Measurements from ENCODE around the gene TLE7. TPM values are rescaled to one million over a fixed set of nuclear protein-coding genes. Genes with fewer than 3 reads are reported as not detected.

The TLE7 gene
- polyA plus RNA-seq, 1 of the 3 experiments (the other 2 are of a cell fraction), result not detected

DNA sequence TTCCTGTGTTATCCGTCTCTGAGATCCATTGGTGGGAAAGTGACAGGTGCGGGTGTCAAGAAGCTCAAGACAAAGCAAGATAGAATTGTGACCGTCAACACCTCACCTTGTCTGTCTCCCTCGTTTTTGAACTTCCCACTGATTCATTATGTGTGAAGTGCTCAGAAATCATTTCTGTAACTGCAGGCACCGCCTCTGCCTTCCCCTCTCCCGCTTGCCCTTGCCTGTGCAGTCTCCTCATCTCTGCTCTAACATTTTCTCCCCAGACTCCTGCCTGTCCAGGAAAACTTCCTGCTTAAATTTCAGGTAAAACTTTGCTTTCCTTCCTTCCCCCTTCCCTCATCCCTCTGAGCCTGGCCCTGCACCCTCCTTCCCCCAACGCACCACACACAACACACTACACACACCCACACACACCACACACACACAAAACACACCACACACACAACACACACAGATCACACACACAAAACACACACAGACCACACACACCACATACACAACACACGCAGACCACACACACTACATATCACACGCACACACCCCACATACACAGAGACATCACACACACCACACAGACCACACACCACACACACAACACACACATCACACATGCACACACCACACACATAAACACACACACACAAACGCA lies 57.7 kb downstream of the TLE7 start:
- H4K20me1 ChIP-seq (ENCODE audit: insufficient read depth), result no peaks in the 10 kb centered on the region
- H3K4me3 ChIP-seq (ENCODE audit: low read depth in 2 of 2, low read length in 1 of 2), result no peak overlapping the region
- no peaks in the 10 kb centered on the region for H3K79me2 ChIP-seq (ENCODE audit: insufficient read depth)
- no peak overlapping the region for H3K4me2 ChIP-seq
- no peak for TF ChIP-seq TCF12 (IDR thresholded peaks at IDR 0.05)
- TF ChIP-seq, protein P1, sequence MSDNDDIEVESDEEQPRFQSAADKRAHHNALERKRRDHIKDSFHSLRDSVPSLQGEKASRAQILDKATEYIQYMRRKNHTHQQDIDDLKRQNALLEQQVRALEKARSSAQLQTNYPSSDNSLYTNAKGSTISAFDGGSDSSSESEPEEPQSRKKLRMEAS (IDR thresholded peaks at IDR 0.05; ENCODE audit: low read depth), result no peak
- TF ChIP-seq EP300 (IDR thresholded peaks at IDR 0.05; ENCODE audit: borderline replicate concordance in 1 of 2, low read depth in 1 of 2, low read length in 1 of 2), result no peak
- TF ChIP-seq, protein P2, sequence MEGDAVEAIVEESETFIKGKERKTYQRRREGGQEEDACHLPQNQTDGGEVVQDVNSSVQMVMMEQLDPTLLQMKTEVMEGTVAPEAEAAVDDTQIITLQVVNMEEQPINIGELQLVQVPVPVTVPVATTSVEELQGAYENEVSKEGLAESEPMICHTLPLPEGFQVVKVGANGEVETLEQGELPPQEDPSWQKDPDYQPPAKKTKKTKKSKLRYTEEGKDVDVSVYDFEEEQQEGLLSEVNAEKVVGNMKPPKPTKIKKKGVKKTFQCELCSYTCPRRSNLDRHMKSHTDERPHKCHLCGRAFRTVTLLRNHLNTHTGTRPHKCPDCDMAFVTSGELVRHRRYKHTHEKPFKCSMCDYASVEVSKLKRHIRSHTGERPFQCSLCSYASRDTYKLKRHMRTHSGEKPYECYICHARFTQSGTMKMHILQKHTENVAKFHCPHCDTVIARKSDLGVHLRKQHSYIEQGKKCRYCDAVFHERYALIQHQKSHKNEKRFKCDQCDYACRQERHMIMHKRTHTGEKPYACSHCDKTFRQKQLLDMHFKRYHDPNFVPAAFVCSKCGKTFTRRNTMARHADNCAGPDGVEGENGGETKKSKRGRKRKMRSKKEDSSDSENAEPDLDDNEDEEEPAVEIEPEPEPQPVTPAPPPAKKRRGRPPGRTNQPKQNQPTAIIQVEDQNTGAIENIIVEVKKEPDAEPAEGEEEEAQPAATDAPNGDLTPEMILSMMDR (IDR thresholded peaks at IDR 0.05), result no peak
- TF ChIP-seq NRF1 (IDR thresholded peaks at IDR 0.05; ENCODE audit: low read depth, low read length), result no peak
- no peak for TF ChIP-seq FOXJ3 (CRISPR knock-in tag; IDR thresholded peaks at IDR 0.05)
- no peak for TF ChIP-seq SIN3A (IDR thresholded peaks at IDR 0.05; ENCODE audit: borderline replicate concordance, low read depth, low read length)
- no peak for TF ChIP-seq FOSL2 (IDR thresholded peaks at IDR 0.05; ENCODE audit: borderline replicate concordance, low read depth)
- TF ChIP-seq POLR2AphosphoS5 (IDR thresholded peaks at IDR 0.05; ENCODE audit: low read depth, low read length), result no peak
- no peak for TF ChIP-seq YY1 (IDR thresholded peaks at IDR 0.05; ENCODE audit: low read depth)
- TF ChIP-seq, protein P3, sequence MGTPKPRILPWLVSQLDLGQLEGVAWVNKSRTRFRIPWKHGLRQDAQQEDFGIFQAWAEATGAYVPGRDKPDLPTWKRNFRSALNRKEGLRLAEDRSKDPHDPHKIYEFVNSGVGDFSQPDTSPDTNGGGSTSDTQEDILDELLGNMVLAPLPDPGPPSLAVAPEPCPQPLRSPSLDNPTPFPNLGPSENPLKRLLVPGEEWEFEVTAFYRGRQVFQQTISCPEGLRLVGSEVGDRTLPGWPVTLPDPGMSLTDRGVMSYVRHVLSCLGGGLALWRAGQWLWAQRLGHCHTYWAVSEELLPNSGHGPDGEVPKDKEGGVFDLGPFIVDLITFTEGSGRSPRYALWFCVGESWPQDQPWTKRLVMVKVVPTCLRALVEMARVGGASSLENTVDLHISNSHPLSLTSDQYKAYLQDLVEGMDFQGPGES (IDR thresholded peaks at IDR 0.05; ENCODE audit: low read depth, low read length), result no peak
- TF ChIP-seq MEF2A (IDR thresholded peaks at IDR 0.05; ENCODE audit: borderline replicate concordance, low read depth), result no peak
- no peak for TF ChIP-seq FOXM1 (IDR thresholded peaks at IDR 0.05; ENCODE audit: low read depth)
- H3K27me3 ChIP-seq (ENCODE audit: insufficient read depth), result peaks cover 8% of the 10 kb centered on the region; the same call in 1 of the 2 replicates
- WGBS (ENCODE audit: low lambda C conversion rate), result 59% methylated on average over 9 of the region's 10 CpGs
- H3K9me3 ChIP-seq, result no peaks in the 10 kb centered on the region
- ChIA-PET POLR2A (no interaction called here), CTCF (interaction anchor here (1.8 to 2.7 kb wide), 2 partner anchors 29 to 73 kb away, joined by 5 to 7 read pairs; no protein-coding TSS in a partner anchor)
- H3K4me1 ChIP-seq (ENCODE audit: control insufficient read depth in 1 of 2, insufficient read depth in 2 of 2, low read depth in 1 of 2, low read length in 1 of 2), result no peaks in the 10 kb centered on the region
- no peaks in the 10 kb centered on the region for H3K36me3 ChIP-seq (replicated peaks in 1 of 2; ENCODE audit: control insufficient read depth in 1 of 2, insufficient read depth in 2 of 2, low read length in 1 of 2)
- no peaks in the 10 kb centered on the region for H3K9me2 ChIP-seq
- no peak for DNase-seq
- H2AFZ ChIP-seq (ENCODE audit: low read depth), result no peak overlapping the region
- H3K27ac ChIP-seq (ENCODE audit: low read depth in 2 of 2, low read length in 1 of 2), result no peak overlapping the region
- no peak overlapping the region for H3K9ac ChIP-seq
- no peaks in the 10 kb centered on the region for H3F3A ChIP-seq (replicated peaks; ENCODE audit: insufficient read depth)

Data from SK-N-SH (cell line).